HL-60 (cell line): ENCODE results near the gene SMCO3.

ENCODE experiments used
- DNase-seq, 2 experiments: peaks; one replicate each; pipeline ENCODE4 v3.0.0-alpha.2; 2010 to 2020; ENCODE audit warnings: low read depth in 1 of 2, low spot score in 1 of 2
- H3K27ac ChIP-seq: fragments of 250-450 bp; sonication (Bioruptor Pico); replicated peaks from 2 replicates; pipeline ENCODE4 v1.5.1; 2020; ENCODE audit warnings: mild to moderate bottlenecking, moderate library complexity
- H3K27me3 ChIP-seq: fragments of 250-450 bp; sonication (Bioruptor Pico); 2 replicates; pipeline ENCODE4 v1.5.1; 2021; ENCODE audit warnings: mild to moderate bottlenecking, moderate library complexity; ENCODE audit not compliant: insufficient read depth, poor library complexity, severe bottlenecking
- H3K4me3 ChIP-seq: replicated peaks from 2 replicates; pipeline ENCODE4 v1.5.1; 2011; ENCODE audit warnings: mild to moderate bottlenecking, control low read depth, low read length; ENCODE audit not compliant: insufficient read depth
- GABPA ChIP-seq: IDR thresholded peaks from 2 replicates; pipeline ENCODE4 v1.6.1; 2012; ENCODE audit warnings: low read depth
- POLR2AphosphoS5 ChIP-seq: IDR thresholded peaks from 2 replicates; pipeline ENCODE4 v1.6.1; 2012; ENCODE audit warnings: low read depth
- SPI1 ChIP-seq: IDR thresholded peaks from 2 replicates; pipeline ENCODE4 v1.6.1; 2012; ENCODE audit warnings: low read depth, mild to moderate bottlenecking, borderline replicate concordance
- TF ChIP-seq, protein P1 (sequence below): IDR thresholded peaks from 2 replicates; pipeline ENCODE4 v1.6.1; 2012; ENCODE audit warnings: low read depth; ENCODE audit not compliant: insufficient replicate concordance
- TF ChIP-seq, protein P2 (sequence below): IDR thresholded peaks from one replicate; pipeline ENCODE4 v1.5.1; 2011; ENCODE audit warnings: low read length, control low read depth, inconsistent platforms; ENCODE audit not compliant: insufficient read depth

Gene SMCO3

DNA sequence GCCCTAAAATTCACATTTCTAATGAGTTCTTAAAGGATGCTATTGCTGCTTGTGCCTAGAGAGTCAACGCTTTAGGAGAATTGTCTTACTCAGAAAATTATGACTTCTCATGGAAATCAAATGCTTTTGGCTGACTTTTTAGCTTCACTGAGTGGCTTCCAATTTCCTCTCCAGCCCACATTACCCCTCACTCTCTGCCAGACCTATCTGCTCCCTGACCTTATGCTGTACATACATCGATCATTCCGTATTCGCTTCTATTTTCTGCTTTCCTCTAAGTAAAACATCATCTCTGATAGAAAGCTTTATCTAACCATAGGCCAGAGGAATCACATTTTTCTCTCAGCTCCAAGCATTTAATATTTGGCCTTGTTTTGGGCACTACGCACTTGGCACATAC, 12.5 kb upstream of the SMCO3 start:
- H3K27ac ChIP-seq: no peak overlapping the region
- H3K4me3 ChIP-seq: no peak overlapping the region
- no peak for DNase-seq
- TF ChIP-seq POLR2AphosphoS5 (no peak), GABPA (no peak), SPI1 (no peak)
- TF ChIP-seq, protein P1, sequence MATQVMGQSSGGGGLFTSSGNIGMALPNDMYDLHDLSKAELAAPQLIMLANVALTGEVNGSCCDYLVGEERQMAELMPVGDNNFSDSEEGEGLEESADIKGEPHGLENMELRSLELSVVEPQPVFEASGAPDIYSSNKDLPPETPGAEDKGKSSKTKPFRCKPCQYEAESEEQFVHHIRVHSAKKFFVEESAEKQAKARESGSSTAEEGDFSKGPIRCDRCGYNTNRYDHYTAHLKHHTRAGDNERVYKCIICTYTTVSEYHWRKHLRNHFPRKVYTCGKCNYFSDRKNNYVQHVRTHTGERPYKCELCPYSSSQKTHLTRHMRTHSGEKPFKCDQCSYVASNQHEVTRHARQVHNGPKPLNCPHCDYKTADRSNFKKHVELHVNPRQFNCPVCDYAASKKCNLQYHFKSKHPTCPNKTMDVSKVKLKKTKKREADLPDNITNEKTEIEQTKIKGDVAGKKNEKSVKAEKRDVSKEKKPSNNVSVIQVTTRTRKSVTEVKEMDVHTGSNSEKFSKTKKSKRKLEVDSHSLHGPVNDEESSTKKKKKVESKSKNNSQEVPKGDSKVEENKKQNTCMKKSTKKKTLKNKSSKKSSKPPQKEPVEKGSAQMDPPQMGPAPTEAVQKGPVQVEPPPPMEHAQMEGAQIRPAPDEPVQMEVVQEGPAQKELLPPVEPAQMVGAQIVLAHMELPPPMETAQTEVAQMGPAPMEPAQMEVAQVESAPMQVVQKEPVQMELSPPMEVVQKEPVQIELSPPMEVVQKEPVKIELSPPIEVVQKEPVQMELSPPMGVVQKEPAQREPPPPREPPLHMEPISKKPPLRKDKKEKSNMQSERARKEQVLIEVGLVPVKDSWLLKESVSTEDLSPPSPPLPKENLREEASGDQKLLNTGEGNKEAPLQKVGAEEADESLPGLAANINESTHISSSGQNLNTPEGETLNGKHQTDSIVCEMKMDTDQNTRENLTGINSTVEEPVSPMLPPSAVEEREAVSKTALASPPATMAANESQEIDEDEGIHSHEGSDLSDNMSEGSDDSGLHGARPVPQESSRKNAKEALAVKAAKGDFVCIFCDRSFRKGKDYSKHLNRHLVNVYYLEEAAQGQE: no peak
- TF ChIP-seq, protein P2, sequence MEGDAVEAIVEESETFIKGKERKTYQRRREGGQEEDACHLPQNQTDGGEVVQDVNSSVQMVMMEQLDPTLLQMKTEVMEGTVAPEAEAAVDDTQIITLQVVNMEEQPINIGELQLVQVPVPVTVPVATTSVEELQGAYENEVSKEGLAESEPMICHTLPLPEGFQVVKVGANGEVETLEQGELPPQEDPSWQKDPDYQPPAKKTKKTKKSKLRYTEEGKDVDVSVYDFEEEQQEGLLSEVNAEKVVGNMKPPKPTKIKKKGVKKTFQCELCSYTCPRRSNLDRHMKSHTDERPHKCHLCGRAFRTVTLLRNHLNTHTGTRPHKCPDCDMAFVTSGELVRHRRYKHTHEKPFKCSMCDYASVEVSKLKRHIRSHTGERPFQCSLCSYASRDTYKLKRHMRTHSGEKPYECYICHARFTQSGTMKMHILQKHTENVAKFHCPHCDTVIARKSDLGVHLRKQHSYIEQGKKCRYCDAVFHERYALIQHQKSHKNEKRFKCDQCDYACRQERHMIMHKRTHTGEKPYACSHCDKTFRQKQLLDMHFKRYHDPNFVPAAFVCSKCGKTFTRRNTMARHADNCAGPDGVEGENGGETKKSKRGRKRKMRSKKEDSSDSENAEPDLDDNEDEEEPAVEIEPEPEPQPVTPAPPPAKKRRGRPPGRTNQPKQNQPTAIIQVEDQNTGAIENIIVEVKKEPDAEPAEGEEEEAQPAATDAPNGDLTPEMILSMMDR: no peak
- no peaks in the 10 kb centered on the region for H3K27me3 ChIP-seq

DNA sequence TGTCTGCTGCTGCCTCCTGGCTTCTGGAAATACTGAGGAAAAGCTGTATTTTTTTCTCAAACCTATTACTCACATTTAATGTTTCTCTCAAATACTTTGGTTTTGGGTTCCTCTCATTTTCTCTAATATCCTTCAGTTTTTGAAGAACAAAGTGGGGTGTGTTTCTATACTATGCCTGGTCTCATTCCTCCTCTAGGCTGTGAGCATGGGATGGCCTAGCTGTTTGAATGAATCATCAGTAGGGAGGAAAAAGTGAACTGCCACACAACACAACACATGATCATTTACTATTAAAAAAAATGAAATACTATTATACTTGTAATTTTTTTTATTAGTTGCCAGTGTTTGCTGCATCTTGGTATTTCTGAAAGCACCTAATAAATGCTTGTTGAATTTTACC, 11.3 kb upstream of the SMCO3 start:
- TF ChIP-seq POLR2AphosphoS5 (no peak), SPI1 (no peak), GABPA (no peak)
- TF ChIP-seq, protein P2: no peak
- TF ChIP-seq, protein P1: no peak
- H3K27me3 ChIP-seq: no peaks in the 10 kb centered on the region
- no peak overlapping the region for H3K27ac ChIP-seq
- no peak overlapping the region for H3K4me3 ChIP-seq
- no peak for DNase-seq

DNA sequence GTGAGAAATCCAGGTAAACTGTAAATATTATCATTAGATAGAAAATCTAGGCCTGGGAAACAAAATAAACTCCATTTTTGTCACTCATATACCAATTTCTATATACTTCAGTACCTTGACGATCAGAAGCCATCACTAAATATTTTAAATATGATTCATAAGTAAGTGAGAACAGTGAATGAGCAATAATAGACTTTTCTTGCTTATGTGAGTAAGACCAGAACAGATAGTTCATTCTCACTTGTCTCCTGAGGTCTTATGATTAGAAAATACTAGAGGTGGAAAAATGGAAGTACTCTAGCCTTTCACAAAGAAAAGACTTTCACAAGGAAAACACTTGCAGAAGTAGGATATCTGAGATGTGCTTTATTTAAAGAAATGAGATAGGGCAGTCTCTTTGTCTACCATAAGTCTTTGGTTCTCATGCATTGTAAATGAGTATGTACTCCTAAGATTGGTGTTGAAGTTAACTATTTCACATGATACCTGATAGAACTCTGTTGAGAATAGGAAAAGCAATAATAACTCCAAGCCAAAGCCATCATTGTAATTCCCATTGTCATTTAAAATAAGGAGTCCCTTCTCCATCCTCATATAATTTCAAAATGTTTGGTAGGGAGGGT, 10.1 kb upstream of the SMCO3 start:
- Histone ChIP-seq H3K27ac (no peak overlapping the region), H3K4me3 (no peak overlapping the region), H3K27me3 (no peaks in the 10 kb centered on the region)
- TF ChIP-seq, protein P1: no peak
- TF ChIP-seq GABPA: no peak
- no peak for DNase-seq

DNA sequence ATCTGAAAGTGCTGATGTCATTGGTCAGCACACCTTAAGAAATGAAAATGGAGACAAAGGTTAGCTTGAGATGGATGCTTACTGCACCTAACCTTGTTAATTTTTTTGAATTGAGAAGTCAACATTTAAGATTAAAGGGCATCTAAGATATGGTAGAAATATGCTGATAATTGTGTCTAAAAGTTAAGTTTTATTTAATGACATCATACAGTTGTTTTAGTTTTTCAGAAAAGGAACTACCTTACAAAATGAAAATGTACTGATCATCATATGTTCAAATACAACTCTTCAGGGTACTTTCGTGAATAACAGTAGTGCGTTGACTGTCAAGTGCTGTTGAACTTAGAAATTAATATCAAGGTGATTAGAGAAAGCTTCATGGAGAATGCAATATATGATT, 2.5 kb downstream of the SMCO3 start:
- TF ChIP-seq SPI1: no peak
- TF ChIP-seq, protein P2: no peak
- TF ChIP-seq POLR2AphosphoS5: no peak
- TF ChIP-seq, protein P1: no peak
- TF ChIP-seq GABPA: no peak
- Histone ChIP-seq H3K27ac (no peak overlapping the region), H3K4me3 (no peak overlapping the region), H3K27me3 (no peaks in the 10 kb centered on the region)
- DNase-seq: no peak
